SIG-M5 (cell line): ENCODE measurements around the gene KCNH2.
"Not testable (repeated sequence)": the region's sequence is repeated elsewhere in the genome, so short reads cannot be mapped to it uniquely, and the experiment has no call there.

Source experiments
- DNase-seq: peaks from one replicate; lab custom pipeline; 2025; lab: John Stamatoyannopoulos, UW

Gene KCNH2

GRCh38 chr7:151011616-151012015, 33.5 kb upstream of the KCNH2 start:
- DNase-seq = not testable (repeated sequence)

- no peak for DNase-seq
These were observed 32.9 kb upstream of the KCNH2 start for GRCh38 chr7:151011097-151011409.

GRCh38 chr7:151010307-151011096, 32.4 kb upstream of the KCNH2 start:
- DNase-seq = no peak

GRCh38 chr7:151010037-151010306, 31.9 kb upstream of the KCNH2 start:
- DNase-seq = no peak

- DNase-seq = no peak
These were observed 31.4 kb upstream of the KCNH2 start for GRCh38 chr7:151009327-151010036.

GRCh38 chr7:151008511-151009323, 30.6 kb upstream of the KCNH2 start:
- no peak for DNase-seq

GRCh38 chr7:151008143-151008510, 30.0 kb upstream of the KCNH2 start:
- no peak for DNase-seq

- no peak for DNase-seq
These were observed 29.4 kb upstream of the KCNH2 start for GRCh38 chr7:151007469-151007898.

GRCh38 chr7:151006590-151007300, 28.6 kb upstream of the KCNH2 start:
- no peak for DNase-seq

- no peak for DNase-seq
These were observed 27.4 kb upstream of the KCNH2 start for GRCh38 chr7:151005566-151005965.

- DNase-seq = no peak
These were observed 25.5 kb upstream of the KCNH2 start for GRCh38 chr7:151003572-151003971.

GRCh38 chr7:151001546-151001945, 23.4 kb upstream of the KCNH2 start:
- no peak for DNase-seq

- no peak for DNase-seq
These were observed 22.9 kb upstream of the KCNH2 start for GRCh38 chr7:151000897-151001495.

- DNase-seq = no peak
These were observed 21.5 kb upstream of the KCNH2 start for GRCh38 chr7:150999497-151000230.

- no peak for DNase-seq
These were observed 20.9 kb upstream of the KCNH2 start for GRCh38 chr7:150999001-150999400.

GRCh38 chr7:150998341-150998740, 20.2 kb upstream of the KCNH2 start:
- no peak for DNase-seq

- no peak for DNase-seq
These were observed 19.7 kb upstream of the KCNH2 start for GRCh38 chr7:150997817-150998216.

GRCh38 chr7:150997075-150997511, 19.0 kb upstream of the KCNH2 start:
- DNase-seq = no peak

GRCh38 chr7:150996376-150997074, 18.4 kb upstream of the KCNH2 start:
- no peak for DNase-seq

- DNase-seq = no peak
These were observed 16.9 kb upstream of the KCNH2 start for GRCh38 chr7:150994838-150995510.
